BLaER1 treated with 17β-estradiol and CSF1 and Interleukin-3, amounts not matched to agents 10 nM and 100 nM (cell line): Measurements from ENCODE around the gene PCDHGC5.

ENCODE experiments used
- H3K27ac ChIP-seq, 11 experiments: shearing (Covaris generic); formaldehyde crosslinking; 2 replicates each; pipeline ENCODE4 v1.8.1; 2022
- H3K27me3 ChIP-seq, 11 experiments: shearing (Covaris generic); formaldehyde crosslinking; 2 replicates each; pipeline ENCODE4 v1.8.1; 2022
- H3K36me3 ChIP-seq, 11 experiments: shearing (Covaris generic); formaldehyde crosslinking; 2 replicates each; pipeline ENCODE4 v1.8.1; 2022
- H3K4me1 ChIP-seq, 10 experiments: shearing (Covaris generic); formaldehyde crosslinking; 2 replicates each; pipeline ENCODE4 v1.8.1; 2022
- H3K4me2 ChIP-seq, 11 experiments: shearing (Covaris generic); formaldehyde crosslinking; 2 replicates each; pipeline ENCODE4 v1.8.1; 2022
- H3K4me3 ChIP-seq, 10 experiments: shearing (Covaris generic); formaldehyde crosslinking; 2 replicates each; pipeline ENCODE4 v1.8.1; 2022
- H3K9ac ChIP-seq, 11 experiments: shearing (Covaris generic); formaldehyde crosslinking; 2 replicates each; pipeline ENCODE4 v1.8.1; 2022
- H3K9me3 ChIP-seq, 11 experiments: shearing (Covaris generic); formaldehyde crosslinking; replicated peaks in 1 of 11; 2 replicates each; pipeline ENCODE4 v1.8.1; 2022
- H4K20me1 ChIP-seq, 11 experiments: shearing (Covaris generic); formaldehyde crosslinking; 2 replicates each; pipeline ENCODE4 v1.8.1; 2022
- Cebpa-rat ChIP-seq, 11 experiments: shearing (Covaris generic); IDR thresholded peaks; 2 replicates each; pipeline ENCODE4 v1.8.1; 2022

The PCDHGC5 gene

DNA sequence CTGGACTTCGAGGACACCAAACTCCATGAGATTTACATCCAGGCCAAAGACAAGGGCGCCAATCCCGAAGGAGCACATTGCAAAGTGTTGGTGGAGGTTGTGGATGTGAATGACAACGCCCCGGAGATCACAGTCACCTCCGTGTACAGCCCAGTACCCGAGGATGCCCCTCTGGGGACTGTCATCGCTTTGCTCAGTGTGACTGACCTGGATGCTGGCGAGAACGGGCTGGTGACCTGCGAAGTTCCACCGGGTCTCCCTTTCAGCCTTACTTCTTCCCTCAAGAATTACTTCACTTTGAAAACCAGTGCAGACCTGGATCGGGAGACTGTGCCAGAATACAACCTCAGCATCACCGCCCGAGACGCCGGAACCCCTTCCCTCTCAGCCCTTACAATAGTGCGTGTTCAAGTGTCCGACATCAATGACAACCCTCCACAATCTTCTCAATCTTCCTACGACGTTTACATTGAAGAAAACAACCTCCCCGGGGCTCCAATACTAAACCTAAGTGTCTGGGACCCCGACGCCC lies 11.8 kb upstream of the PCDHGC5 start:
- Histone ChIP-seq H3K4me3 (peak overlapping the region; percentile 67 to 87 (median 78)), H3K4me2 (peak overlapping the region; percentile 89 to 99 (median 97)), H3K4me1 (peaks cover 50 to 68% (median 56%) of the 10 kb centered on the region in 10 experiments)

DNA sequence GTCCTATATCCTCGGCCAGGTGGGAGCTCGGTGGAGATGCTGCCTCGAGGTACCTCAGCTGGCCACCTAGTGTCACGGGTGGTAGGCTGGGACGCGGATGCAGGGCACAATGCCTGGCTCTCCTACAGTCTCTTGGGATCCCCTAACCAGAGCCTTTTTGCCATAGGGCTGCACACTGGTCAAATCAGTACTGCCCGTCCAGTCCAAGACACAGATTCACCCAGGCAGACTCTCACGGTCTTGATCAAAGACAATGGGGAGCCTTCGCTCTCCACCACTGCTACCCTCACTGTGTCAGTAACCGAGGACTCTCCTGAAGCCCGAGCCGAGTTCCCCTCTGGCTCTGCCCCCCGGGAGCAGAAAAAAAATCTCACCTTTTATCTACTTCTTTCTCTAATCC lies 11.1 kb upstream of the PCDHGC5 start:
- TF ChIP-seq Cebpa-rat (IDR thresholded peaks at IDR 0.05) = no peak
- H3K4me3 ChIP-seq = peak overlapping the region; percentile 67 to 87 (median 78)
- peaks cover 0 to 63% (median 53%) of the 10 kb centered on the region in 11 experiments; a peak in 18 of 22 replicates for H4K20me1 ChIP-seq
- peaks cover 0 to 56% (median 30%) of the 10 kb centered on the region in 11 experiments; a peak in 13 of 22 replicates for H3K36me3 ChIP-seq
- no peaks in the 10 kb centered on the region for H3K9me3 ChIP-seq
- peaks cover 55 to 74% (median 60%) of the 10 kb centered on the region in 10 experiments for H3K4me1 ChIP-seq
- H3K4me2 ChIP-seq = peak overlapping the region; percentile 89 to 99 (median 97)
- H3K27ac ChIP-seq = peak overlapping the region in 4 of 11 experiments; percentile 1 to 81 (median 23); a peak in 4 of 22 replicates
- peak overlapping the region; percentile 23 to 90 (median 83); a peak in 18 of 22 replicates for H3K9ac ChIP-seq
- H3K27me3 ChIP-seq = peaks cover 0 to 25% (median 11%) of the 10 kb centered on the region in 11 experiments; a peak in 8 of 22 replicates

More for the DNA sequence above, 11.8 kb upstream of the PCDHGC5 start:
- Histone ChIP-seq H3K36me3 (peaks cover 0 to 53% (median 26%) of the 10 kb centered on the region in 11 experiments; a peak in 13 of 22 replicates), H3K27me3 (peaks cover 0 to 25% (median 11%) of the 10 kb centered on the region in 11 experiments; a peak in 8 of 22 replicates), H3K27ac (peak overlapping the region in 8 of 11 experiments; percentile 74 to 85 (median 81); a peak in 16 of 22 replicates), H3K9ac (peak overlapping the region; percentile 73 to 90 (median 84); a peak in 21 of 22 replicates), H3K9me3 (no peaks in the 10 kb centered on the region), H4K20me1 (peaks cover 0 to 55% (median 48%) of the 10 kb centered on the region in 11 experiments; a peak in 18 of 22 replicates)
- TF ChIP-seq Cebpa-rat (IDR thresholded peaks at IDR 0.05) = no peak

DNA sequence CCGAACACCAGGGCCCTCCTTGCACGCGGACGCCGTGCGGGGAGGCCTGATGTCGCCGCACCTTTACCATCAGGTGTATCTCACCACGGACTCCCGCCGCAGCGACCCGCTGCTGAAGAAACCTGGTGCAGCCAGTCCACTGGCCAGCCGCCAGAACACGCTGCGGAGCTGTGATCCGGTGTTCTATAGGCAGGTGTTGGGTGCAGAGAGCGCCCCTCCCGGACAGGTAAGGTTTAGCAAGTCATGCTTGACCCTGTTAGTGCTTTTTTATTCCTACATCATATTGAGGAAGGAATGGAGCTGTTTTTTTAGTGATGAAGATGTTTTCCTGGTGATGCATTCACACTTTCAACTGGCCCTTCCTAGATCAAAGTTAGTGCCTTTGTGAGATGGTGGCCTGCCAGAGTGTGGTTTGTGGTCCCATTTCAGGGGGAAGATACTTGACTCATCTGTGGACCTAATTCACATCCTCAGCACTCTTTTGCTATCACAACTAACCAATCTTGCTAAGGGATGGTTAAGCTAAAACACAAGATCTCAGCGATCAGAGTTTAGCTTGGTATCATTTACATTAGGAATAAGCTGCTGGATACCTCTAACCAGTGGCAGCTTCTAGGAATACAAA lies 10.4 kb upstream of the PCDHGC5 start:
- peaks cover 62 to 77% (median 66%) of the 10 kb centered on the region in 10 experiments for H3K4me1 ChIP-seq
- H3K36me3 ChIP-seq = peaks cover 0 to 58% (median 30%) of the 10 kb centered on the region in 11 experiments; a peak in 13 of 22 replicates
- H3K27me3 ChIP-seq = peaks cover 0 to 25% (median 11%) of the 10 kb centered on the region in 11 experiments; a peak in 8 of 22 replicates
- peaks cover 0 to 68% (median 59%) of the 10 kb centered on the region in 11 experiments; a peak in 19 of 22 replicates for H4K20me1 ChIP-seq
- peak overlapping the region in 10 of 11 experiments; percentile 23 to 90 (median 84); a peak in 16 of 22 replicates for H3K9ac ChIP-seq
- H3K27ac ChIP-seq = peak overlapping the region in 3 of 11 experiments; percentile 21 to 81 (median 25); a peak in 4 of 22 replicates
- peak overlapping the region; percentile 89 to 99 (median 97) for H3K4me2 ChIP-seq
- H3K4me3 ChIP-seq = peak overlapping the region; percentile 67 to 87 (median 78)
- no peak for TF ChIP-seq Cebpa-rat (IDR thresholded peaks at IDR 0.05)
- H3K9me3 ChIP-seq = no peaks in the 10 kb centered on the region

DNA sequence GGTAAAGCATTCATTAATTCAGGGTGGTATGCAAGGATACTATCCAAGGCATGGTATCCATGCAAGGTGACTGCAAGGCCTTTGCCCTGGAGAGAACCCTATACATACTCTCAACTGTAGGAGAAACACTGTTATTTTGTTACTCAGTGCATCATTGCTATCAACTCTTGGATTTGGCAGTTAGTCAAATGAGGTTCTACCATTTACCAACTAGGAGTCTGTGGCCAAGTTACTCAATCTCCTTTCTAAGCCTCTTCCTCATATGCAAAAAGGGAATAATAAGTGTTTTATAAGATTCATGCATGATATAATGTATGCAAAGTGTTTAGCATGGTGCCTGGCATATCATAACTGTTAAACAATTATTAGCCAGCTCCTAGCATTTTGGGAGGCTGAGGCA lies 9.1 kb upstream of the PCDHGC5 start:
- H3K9ac ChIP-seq = peak overlapping the region in 4 of 11 experiments; percentile 9 to 90 (median 40); a peak in 2 of 22 replicates
- peaks cover 0 to 23% (median 11%) of the 10 kb centered on the region in 11 experiments; a peak in 8 of 22 replicates for H3K27me3 ChIP-seq
- H3K4me2 ChIP-seq = peak overlapping the region; percentile 72 to 99 (median 97)
- peaks cover 0 to 81% (median 73%) of the 10 kb centered on the region in 11 experiments; a peak in 19 of 22 replicates for H4K20me1 ChIP-seq
- no peak overlapping the region for H3K27ac ChIP-seq
- no peak for TF ChIP-seq Cebpa-rat (IDR thresholded peaks at IDR 0.05)
- no peaks in the 10 kb centered on the region for H3K9me3 ChIP-seq
- H3K4me3 ChIP-seq = peak overlapping the region in 9 of 10 experiments; percentile 25 to 87 (median 79); a peak in 16 of 20 replicates
- peaks cover 73 to 87% (median 78%) of the 10 kb centered on the region in 10 experiments for H3K4me1 ChIP-seq
- peaks cover 0 to 67% (median 30%) of the 10 kb centered on the region in 11 experiments; a peak in 13 of 22 replicates for H3K36me3 ChIP-seq

DNA sequence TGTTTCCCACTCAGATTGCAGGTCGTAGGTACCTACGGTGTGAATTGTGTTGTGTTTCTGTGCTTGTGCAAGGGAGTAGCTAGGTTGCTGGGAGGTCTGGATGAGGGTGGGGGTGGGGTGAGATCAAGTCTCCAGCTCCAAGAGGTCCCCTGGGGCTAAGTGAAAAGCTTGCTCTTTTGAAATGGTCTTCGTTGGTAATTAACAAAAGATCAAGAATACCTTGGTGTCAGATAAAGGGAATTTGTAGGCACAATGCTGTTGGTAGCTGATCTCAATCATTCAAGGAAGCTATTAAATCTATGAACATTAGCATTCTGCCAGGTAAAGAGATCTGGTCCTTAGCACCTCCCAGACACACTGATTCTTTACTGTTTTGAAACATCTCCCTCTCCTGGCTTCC lies 5.0 kb upstream of the PCDHGC5 start:
- H3K36me3 ChIP-seq = peaks cover 13 to 88% (median 53%) of the 10 kb centered on the region in 11 experiments
- peaks cover 5 to 99% (median 89%) of the 10 kb centered on the region in 11 experiments; a peak in 17 of 22 replicates for H4K20me1 ChIP-seq
- peak overlapping the region; percentile 93 to 99 (median 97) for H3K4me2 ChIP-seq
- H3K4me1 ChIP-seq = peaks cover 86 to 100% (median 96%) of the 10 kb centered on the region in 10 experiments
- peak overlapping the region; percentile 46 to 66 (median 57); a peak in 17 of 20 replicates for H3K4me3 ChIP-seq
- TF ChIP-seq Cebpa-rat (IDR thresholded peaks at IDR 0.05) = no peak
- H3K9me3 ChIP-seq = peaks cover 0 to 14% (median 0%) of the 10 kb centered on the region in 11 experiments; a peak in 4 of 22 replicates
- H3K9ac ChIP-seq = peak overlapping the region in 7 of 11 experiments; percentile 25 to 76 (median 65); a peak in 9 of 22 replicates
- no peak overlapping the region for H3K27ac ChIP-seq
- no peaks in the 10 kb centered on the region for H3K27me3 ChIP-seq

DNA sequence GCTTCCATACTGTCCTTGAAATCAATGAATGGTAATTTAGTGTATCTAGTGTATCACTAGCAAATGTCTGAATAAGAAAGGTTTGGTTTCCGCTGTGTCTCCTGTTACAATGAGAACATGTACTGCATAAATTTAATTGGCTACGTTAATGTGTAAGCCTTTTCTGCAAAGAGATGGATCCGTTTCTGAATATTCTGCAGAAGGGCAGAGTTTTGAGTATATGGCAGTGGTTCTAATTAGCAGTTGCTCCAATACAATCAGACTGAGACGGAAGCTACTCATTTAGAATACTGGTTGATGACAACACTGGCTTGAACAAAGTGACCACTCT lies 4.6 kb upstream of the PCDHGC5 start:
- Histone ChIP-seq H3K4me3 (peak overlapping the region; percentile 46 to 66 (median 57)), H4K20me1 (peaks cover 5 to 100% (median 86%) of the 10 kb centered on the region in 11 experiments; a peak in 17 of 22 replicates), H3K27ac (0 out of 22 replicates have a peak overlapping the region, but pooled peaks of 1 of the 11 experiments have one; percentile 65), H3K36me3 (peaks cover 13 to 90% (median 53%) of the 10 kb centered on the region in 11 experiments), H3K27me3 (no peaks in the 10 kb centered on the region), H3K9me3 (peaks cover 0 to 14% (median 0%) of the 10 kb centered on the region in 11 experiments; a peak in 4 of 22 replicates), H3K4me1 (peaks cover 87 to 100% (median 97%) of the 10 kb centered on the region in 10 experiments), H3K9ac (peak overlapping the region; percentile 25 to 76 (median 66); a peak in 18 of 22 replicates), H3K4me2 (peak overlapping the region; percentile 93 to 99 (median 97))
- no peak for TF ChIP-seq Cebpa-rat (IDR thresholded peaks at IDR 0.05)

DNA sequence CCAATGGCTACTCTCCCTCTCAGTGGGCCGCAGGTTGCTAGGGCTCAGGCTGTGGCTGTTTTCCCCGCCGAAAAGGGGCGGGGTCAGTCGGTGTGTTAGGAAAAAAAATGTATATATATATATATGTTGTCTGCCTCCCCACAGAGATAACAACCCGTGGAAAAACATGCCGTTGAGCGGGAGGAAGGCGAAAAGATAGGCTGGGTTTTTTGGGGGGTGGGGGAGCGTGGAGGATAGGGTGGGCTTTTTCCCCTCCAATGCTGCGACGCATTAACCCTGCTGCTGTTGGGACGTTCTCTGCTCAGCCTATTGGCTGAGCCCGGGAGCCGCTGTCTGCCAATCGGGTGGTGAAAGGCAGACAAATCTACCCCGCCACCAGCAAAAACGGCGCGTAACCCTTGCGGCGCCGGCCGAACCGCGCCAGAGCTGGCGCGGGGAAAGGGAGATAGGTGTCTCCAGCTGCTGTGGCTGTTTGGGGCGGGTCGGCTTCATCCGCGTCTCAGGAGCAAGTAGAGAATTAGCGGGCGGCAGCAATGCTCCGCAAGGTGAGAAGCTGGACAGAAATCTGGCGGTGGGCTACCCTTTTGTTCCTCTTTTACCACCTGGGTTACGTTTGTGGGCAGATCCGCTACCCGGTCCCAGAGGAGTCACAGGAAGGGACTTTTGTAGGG lies 4.1 kb upstream of the PCDHGC5 start, which contains the start of gene PCDHGC4:
Gene PCDHGC4, plus strand, starts transcription at position 390 of the 671 bp plus-strand sequence. Its CDS starts 144 bp downstream, at position 534.
- no peak for TF ChIP-seq Cebpa-rat (IDR thresholded peaks at IDR 0.05)
- H4K20me1 ChIP-seq = peaks cover 5 to 100% (median 85%) of the 10 kb centered on the region in 11 experiments; a peak in 17 of 22 replicates
- H3K4me1 ChIP-seq = peaks cover 87 to 100% (median 97%) of the 10 kb centered on the region in 10 experiments
- H3K4me2 ChIP-seq = peak within 1 kb of the TSS; percentile 93 to 99 (median 97)
- H3K9me3 ChIP-seq = peaks cover 0 to 14% (median 0%) of the 10 kb centered on the region in 11 experiments; a peak in 4 of 22 replicates
- H3K9ac ChIP-seq = peak within 1 kb of the TSS; percentile 39 to 76 (median 66); a peak in 20 of 22 replicates
- H3K4me3 ChIP-seq = peak within 1 kb of the TSS; percentile 46 to 66 (median 57)
- H3K27me3 ChIP-seq = no peaks in the 10 kb centered on the region
- peaks cover 13 to 90% (median 53%) of the 10 kb centered on the region in 11 experiments for H3K36me3 ChIP-seq
- H3K27ac ChIP-seq = peak within 1 kb of the TSS in 7 of 11 experiments; percentile 16 to 65 (median 44); a peak in 11 of 22 replicates
